Vagina (tissue), 2 donors: ENCODE measurements around the gene NUMA1.

Experiments used
- POLR2A ChIP-seq, 2 donors: fragments of 450-650 bp; IDR thresholded peaks; one replicate each; pipeline ENCODE4 v1.6.1; 2017; ENCODE audit warnings: antibody characterized with exemption in 2 of 2, mild to moderate bottlenecking in 2 of 2, moderate library complexity in 2 of 2
- POLR2AphosphoS5 ChIP-seq, 2 donors: sonication (generic); formaldehyde crosslinking; IDR thresholded peaks; one replicate each; pipeline ENCODE4 v1.9.0; 2017; ENCODE audit warnings: antibody characterized with exemption in 2 of 2, mild to moderate bottlenecking in 2 of 2, low read depth in 1 of 2; ENCODE audit not compliant: insufficient read depth in 1 of 2
- TF ChIP-seq, protein P1 (sequence below), 3 experiments: fragments of 450-650 bp in 2 of 3; fragments of 200-600 bp in 1 of 3; sonication (generic) in 1 of 3; IDR thresholded peaks; one replicate each; pipeline ENCODE4 v1.5.1; 2017 to 2019; ENCODE audit warnings: antibody characterized with exemption in 3 of 3, mild to moderate bottlenecking in 2 of 3, moderate library complexity in 2 of 3

- TF ChIP-seq, protein P1, sequence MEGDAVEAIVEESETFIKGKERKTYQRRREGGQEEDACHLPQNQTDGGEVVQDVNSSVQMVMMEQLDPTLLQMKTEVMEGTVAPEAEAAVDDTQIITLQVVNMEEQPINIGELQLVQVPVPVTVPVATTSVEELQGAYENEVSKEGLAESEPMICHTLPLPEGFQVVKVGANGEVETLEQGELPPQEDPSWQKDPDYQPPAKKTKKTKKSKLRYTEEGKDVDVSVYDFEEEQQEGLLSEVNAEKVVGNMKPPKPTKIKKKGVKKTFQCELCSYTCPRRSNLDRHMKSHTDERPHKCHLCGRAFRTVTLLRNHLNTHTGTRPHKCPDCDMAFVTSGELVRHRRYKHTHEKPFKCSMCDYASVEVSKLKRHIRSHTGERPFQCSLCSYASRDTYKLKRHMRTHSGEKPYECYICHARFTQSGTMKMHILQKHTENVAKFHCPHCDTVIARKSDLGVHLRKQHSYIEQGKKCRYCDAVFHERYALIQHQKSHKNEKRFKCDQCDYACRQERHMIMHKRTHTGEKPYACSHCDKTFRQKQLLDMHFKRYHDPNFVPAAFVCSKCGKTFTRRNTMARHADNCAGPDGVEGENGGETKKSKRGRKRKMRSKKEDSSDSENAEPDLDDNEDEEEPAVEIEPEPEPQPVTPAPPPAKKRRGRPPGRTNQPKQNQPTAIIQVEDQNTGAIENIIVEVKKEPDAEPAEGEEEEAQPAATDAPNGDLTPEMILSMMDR (IDR thresholded peaks at IDR 0.05) = no peak
- TF ChIP-seq POLR2AphosphoS5 (IDR thresholded peaks at IDR 0.05; ENCODE audit: insufficient read depth in 1 of 2, low read depth in 1 of 2) (no peak), POLR2A (IDR thresholded peaks at IDR 0.05) (no peak)
Measured at GRCh38 chr11:71963468-71963867, 116.9 kb downstream of the NUMA1 start.
